SK-N-SH treated with all-trans-retinoic acid at 6 μM for 48 hours (cell line): ENCODE measurements around the gene PDGFA.

Source experiments
- ATAC-seq: fragments of 200-7000 bp; cut with Tn5 transposase; 3 replicates; pipeline ENCODE4 v1.9.1; 2020; ENCODE audit warnings: mild to moderate bottlenecking, moderate library complexity
- ARNTL ChIP-seq: fragments of 450-650 bp; formaldehyde crosslinking; IDR thresholded peaks from 2 replicates; pipeline ENCODE4 v1.5.0; 2020; ENCODE audit warnings: low read depth, mild to moderate bottlenecking, moderate library complexity, borderline replicate concordance
- BACH2 ChIP-seq: fragments of 250-450 bp; sonication (Bioruptor Pico); IDR thresholded peaks from 2 replicates; pipeline ENCODE4 v1.9.0; 2021; ENCODE audit warnings: mild to moderate bottlenecking, borderline replicate concordance
- CREB5 ChIP-seq: fragments of 250-450 bp; sonication (Bioruptor Pico); IDR thresholded peaks from 2 replicates; pipeline ENCODE4 v1.5.1; 2020; ENCODE audit warnings: low read depth, mild to moderate bottlenecking, moderate library complexity
- CSDC2 ChIP-seq: fragments of 250-450 bp; sonication (Bioruptor Pico); IDR thresholded peaks from 2 replicates; pipeline ENCODE4 v1.5.0; 2020; ENCODE audit warnings: mild to moderate bottlenecking, moderate library complexity
- ESRRG ChIP-seq: fragments of 250-450 bp; sonication (Bioruptor Pico); IDR thresholded peaks from 2 replicates; pipeline ENCODE4 v1.6.1; 2021; ENCODE audit warnings: mild to moderate bottlenecking
- GLIS3 ChIP-seq: fragments of 250-450 bp; sonication (Bioruptor Pico); IDR thresholded peaks from 2 replicates; pipeline ENCODE4 v1.5.0; 2020; ENCODE audit warnings: mild to moderate bottlenecking, moderate library complexity
- OSR1 ChIP-seq: fragments of 250-450 bp; sonication (Bioruptor Pico); IDR thresholded peaks from 2 replicates; pipeline ENCODE4 v1.8.0; 2022; ENCODE audit warnings: moderate library complexity, mild to moderate bottlenecking, inconsistent platforms
- PPARA ChIP-seq: fragments of 250-450 bp; sonication (Bioruptor Pico); IDR thresholded peaks from 2 replicates; pipeline ENCODE4 v1.5.0; 2020; ENCODE audit warnings: mild to moderate bottlenecking, borderline replicate concordance
- RARB ChIP-seq: fragments of 250-450 bp; sonication (Bioruptor Pico); IDR thresholded peaks from 2 replicates; pipeline ENCODE4 v1.8.0; 2021; ENCODE audit warnings: mild to moderate bottlenecking, moderate library complexity
- SNAI2 ChIP-seq: fragments of 250-450 bp; sonication (Bioruptor Pico); IDR thresholded peaks from 2 replicates; pipeline ENCODE4 v1.5.0; 2020; ENCODE audit warnings: mild to moderate bottlenecking, moderate library complexity
- TCF4 ChIP-seq: fragments of 250-450 bp; sonication (Bioruptor Pico); IDR thresholded peaks from 2 replicates; pipeline ENCODE4 v1.8.0; 2021; ENCODE audit warnings: mild to moderate bottlenecking, moderate library complexity, borderline replicate concordance
- TOX ChIP-seq: fragments of 250-450 bp; sonication (Bioruptor Pico); IDR thresholded peaks from 2 replicates; pipeline ENCODE4 v1.8.0; 2021; ENCODE audit warnings: mild to moderate bottlenecking, moderate library complexity, borderline replicate concordance
- ZC3H10 ChIP-seq: fragments of 250-450 bp; sonication (Bioruptor Pico); IDR thresholded peaks from 2 replicates; pipeline ENCODE4 v1.5.1; 2021; ENCODE audit warnings: mild to moderate bottlenecking, moderate library complexity
- ZFP3 ChIP-seq: fragments of 250-450 bp; sonication (Bioruptor Pico); IDR thresholded peaks from 2 replicates; pipeline ENCODE4 v1.5.0; 2020; ENCODE audit warnings: mild to moderate bottlenecking, moderate library complexity
- ZFP30 ChIP-seq: fragments of 450-650 bp; formaldehyde crosslinking; IDR thresholded peaks from 2 replicates; pipeline ENCODE4 v1.5.0; 2022; ENCODE audit warnings: mild to moderate bottlenecking, moderate library complexity
- ZNF565 ChIP-seq: fragments of 450-650 bp; formaldehyde crosslinking; conservative IDR thresholded peaks from 2 replicates; pipeline ENCODE4 v1.5.0; 2020; ENCODE audit warnings: low read depth, mild to moderate bottlenecking, moderate library complexity
- ZNF70 ChIP-seq: fragments of 450-650 bp; formaldehyde crosslinking; IDR thresholded peaks from 2 replicates; pipeline ENCODE4 v1.5.0; 2020; ENCODE audit warnings: mild to moderate bottlenecking, moderate library complexity
- TF ChIP-seq, protein P1 (sequence below): fragments of 250-450 bp; sonication (Bioruptor Pico); IDR thresholded peaks from 2 replicates; pipeline ENCODE4 v1.8.0; 2020; ENCODE audit warnings: mild to moderate bottlenecking, moderate library complexity, borderline replicate concordance
- TF ChIP-seq, protein P2 (sequence below): fragments of 250-450 bp; sonication (Bioruptor Pico); IDR thresholded peaks from 2 replicates; pipeline ENCODE4 v1.8.0; 2021; ENCODE audit warnings: low read depth, mild to moderate bottlenecking, moderate library complexity, borderline replicate concordance
- TF ChIP-seq, protein P3 (sequence below): fragments of 250-450 bp; sonication (Bioruptor Pico); IDR thresholded peaks from 2 replicates; pipeline ENCODE4 v1.5.0; 2020; ENCODE audit warnings: mild to moderate bottlenecking, moderate library complexity
- TF ChIP-seq, protein P4 (sequence below): fragments of 250-450 bp; sonication (Bioruptor Pico); IDR thresholded peaks from 2 replicates; pipeline ENCODE4 v1.5.1; 2021; ENCODE audit warnings: mild to moderate bottlenecking, moderate library complexity

PDGFA gene

GRCh38 chr7:473211-473734, 46.4 kb downstream of the PDGFA start:
- no peak for ATAC-seq
- TF ChIP-seq CSDC2 (CRISPR knock-in tag) (no peak), CREB5 (CRISPR knock-in tag) (no peak), ZNF565 (no peak), ESRRG (CRISPR knock-in tag) (no peak), TCF4 (CRISPR knock-in tag) (no peak), ZNF70 (no peak), PPARA (no peak), TOX (CRISPR knock-in tag) (no peak), GLIS3 (CRISPR knock-in tag) (no peak), SNAI2 (no peak), BACH2 (CRISPR knock-in tag) (no peak), ZFP30 (CRISPR knock-in tag) (no peak), ZFP3 (no peak), OSR1 (CRISPR knock-in tag) (no peak)
- TF ChIP-seq, protein P1, sequence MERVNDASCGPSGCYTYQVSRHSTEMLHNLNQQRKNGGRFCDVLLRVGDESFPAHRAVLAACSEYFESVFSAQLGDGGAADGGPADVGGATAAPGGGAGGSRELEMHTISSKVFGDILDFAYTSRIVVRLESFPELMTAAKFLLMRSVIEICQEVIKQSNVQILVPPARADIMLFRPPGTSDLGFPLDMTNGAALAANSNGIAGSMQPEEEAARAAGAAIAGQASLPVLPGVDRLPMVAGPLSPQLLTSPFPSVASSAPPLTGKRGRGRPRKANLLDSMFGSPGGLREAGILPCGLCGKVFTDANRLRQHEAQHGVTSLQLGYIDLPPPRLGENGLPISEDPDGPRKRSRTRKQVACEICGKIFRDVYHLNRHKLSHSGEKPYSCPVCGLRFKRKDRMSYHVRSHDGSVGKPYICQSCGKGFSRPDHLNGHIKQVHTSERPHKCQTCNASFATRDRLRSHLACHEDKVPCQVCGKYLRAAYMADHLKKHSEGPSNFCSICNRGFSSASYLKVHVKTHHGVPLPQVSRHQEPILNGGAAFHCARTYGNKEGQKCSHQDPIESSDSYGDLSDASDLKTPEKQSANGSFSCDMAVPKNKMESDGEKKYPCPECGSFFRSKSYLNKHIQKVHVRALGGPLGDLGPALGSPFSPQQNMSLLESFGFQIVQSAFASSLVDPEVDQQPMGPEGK (CRISPR knock-in tag): no peak
- TF ChIP-seq, protein P2, sequence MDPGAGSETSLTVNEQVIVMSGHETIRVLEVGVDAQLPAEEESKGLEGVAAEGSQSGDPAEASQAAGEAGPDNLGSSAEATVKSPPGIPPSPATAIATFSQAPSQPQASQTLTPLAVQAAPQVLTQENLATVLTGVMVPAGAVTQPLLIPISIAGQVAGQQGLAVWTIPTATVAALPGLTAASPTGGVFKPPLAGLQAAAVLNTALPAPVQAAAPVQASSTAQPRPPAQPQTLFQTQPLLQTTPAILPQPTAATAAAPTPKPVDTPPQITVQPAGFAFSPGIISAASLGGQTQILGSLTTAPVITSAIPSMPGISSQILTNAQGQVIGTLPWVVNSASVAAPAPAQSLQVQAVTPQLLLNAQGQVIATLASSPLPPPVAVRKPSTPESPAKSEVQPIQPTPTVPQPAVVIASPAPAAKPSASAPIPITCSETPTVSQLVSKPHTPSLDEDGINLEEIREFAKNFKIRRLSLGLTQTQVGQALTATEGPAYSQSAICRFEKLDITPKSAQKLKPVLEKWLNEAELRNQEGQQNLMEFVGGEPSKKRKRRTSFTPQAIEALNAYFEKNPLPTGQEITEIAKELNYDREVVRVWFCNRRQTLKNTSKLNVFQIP (CRISPR knock-in tag): no peak
- TF ChIP-seq, protein P3, sequence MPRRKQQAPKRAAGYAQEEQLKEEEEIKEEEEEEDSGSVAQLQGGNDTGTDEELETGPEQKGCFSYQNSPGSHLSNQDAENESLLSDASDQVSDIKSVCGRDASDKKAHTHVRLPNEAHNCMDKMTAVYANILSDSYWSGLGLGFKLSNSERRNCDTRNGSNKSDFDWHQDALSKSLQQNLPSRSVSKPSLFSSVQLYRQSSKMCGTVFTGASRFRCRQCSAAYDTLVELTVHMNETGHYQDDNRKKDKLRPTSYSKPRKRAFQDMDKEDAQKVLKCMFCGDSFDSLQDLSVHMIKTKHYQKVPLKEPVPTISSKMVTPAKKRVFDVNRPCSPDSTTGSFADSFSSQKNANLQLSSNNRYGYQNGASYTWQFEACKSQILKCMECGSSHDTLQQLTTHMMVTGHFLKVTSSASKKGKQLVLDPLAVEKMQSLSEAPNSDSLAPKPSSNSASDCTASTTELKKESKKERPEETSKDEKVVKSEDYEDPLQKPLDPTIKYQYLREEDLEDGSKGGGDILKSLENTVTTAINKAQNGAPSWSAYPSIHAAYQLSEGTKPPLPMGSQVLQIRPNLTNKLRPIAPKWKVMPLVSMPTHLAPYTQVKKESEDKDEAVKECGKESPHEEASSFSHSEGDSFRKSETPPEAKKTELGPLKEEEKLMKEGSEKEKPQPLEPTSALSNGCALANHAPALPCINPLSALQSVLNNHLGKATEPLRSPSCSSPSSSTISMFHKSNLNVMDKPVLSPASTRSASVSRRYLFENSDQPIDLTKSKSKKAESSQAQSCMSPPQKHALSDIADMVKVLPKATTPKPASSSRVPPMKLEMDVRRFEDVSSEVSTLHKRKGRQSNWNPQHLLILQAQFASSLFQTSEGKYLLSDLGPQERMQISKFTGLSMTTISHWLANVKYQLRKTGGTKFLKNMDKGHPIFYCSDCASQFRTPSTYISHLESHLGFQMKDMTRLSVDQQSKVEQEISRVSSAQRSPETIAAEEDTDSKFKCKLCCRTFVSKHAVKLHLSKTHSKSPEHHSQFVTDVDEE (CRISPR knock-in tag): no peak
- TF ChIP-seq, protein P4, sequence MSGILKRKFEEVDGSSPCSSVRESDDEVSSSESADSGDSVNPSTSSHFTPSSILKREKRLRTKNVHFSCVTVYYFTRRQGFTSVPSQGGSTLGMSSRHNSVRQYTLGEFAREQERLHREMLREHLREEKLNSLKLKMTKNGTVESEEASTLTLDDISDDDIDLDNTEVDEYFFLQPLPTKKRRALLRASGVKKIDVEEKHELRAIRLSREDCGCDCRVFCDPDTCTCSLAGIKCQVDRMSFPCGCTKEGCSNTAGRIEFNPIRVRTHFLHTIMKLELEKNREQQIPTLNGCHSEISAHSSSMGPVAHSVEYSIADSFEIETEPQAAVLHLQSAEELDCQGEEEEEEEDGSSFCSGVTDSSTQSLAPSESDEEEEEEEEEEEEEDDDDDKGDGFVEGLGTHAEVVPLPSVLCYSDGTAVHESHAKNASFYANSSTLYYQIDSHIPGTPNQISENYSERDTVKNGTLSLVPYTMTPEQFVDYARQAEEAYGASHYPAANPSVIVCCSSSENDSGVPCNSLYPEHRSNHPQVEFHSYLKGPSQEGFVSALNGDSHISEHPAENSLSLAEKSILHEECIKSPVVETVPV (CRISPR knock-in tag): no peak

GRCh38 chr7:472640-472957, 47.0 kb downstream of the PDGFA start:
- no peak for ATAC-seq

More at GRCh38 chr7:472640-472957, 47.0 kb downstream of the PDGFA start:
- no peak for TF ChIP-seq CSDC2 (CRISPR knock-in tag)
- no peak for TF ChIP-seq GLIS3 (CRISPR knock-in tag)
- TF ChIP-seq ZNF70: no peak
- TF ChIP-seq ZFP3: no peak
- TF ChIP-seq SNAI2: no peak
- TF ChIP-seq OSR1 (CRISPR knock-in tag): no peak
- no peak for TF ChIP-seq TOX (CRISPR knock-in tag)
- TF ChIP-seq, protein P4 (CRISPR knock-in tag): no peak
- no peak for TF ChIP-seq ZC3H10 (CRISPR knock-in tag)
- TF ChIP-seq CREB5 (CRISPR knock-in tag): no peak
- TF ChIP-seq RARB (CRISPR knock-in tag): no peak
- TF ChIP-seq, protein P1 (CRISPR knock-in tag): no peak
- TF ChIP-seq ZNF565: no peak
- TF ChIP-seq ARNTL (CRISPR knock-in tag): no peak
- TF ChIP-seq ESRRG (CRISPR knock-in tag): no peak
- no peak for TF ChIP-seq TCF4 (CRISPR knock-in tag)
- TF ChIP-seq, protein P2 (CRISPR knock-in tag): no peak
- TF ChIP-seq PPARA: no peak
